Heart right ventricle (tissue), 16 donors: ENCODE measurements around the gene LGR4. TPM values are rescaled to one million over a fixed set of nuclear protein-coding genes. Genes with fewer than 3 reads are reported as not detected.

Source experiments
- ATAC-seq, 8 donors: fragments of 200-7000 bp; cut with Tn5 transposase; one replicate each; pipeline ENCODE4 v1.9.1; 2020; ENCODE audit warnings: mild to moderate bottlenecking in 8 of 8, moderate library complexity in 8 of 8, moderate number of reproducible peaks in 1 of 8
- DNase-seq, 2 donors: peaks; one replicate each; pipeline ENCODE4 v3.0.0-alpha.2; 2020
- H3K27ac ChIP-seq, 10 donors: fragments of 200-600 bp; sonication (generic) in 2 of 10; one replicate each; pipeline versions ENCODE4 v1.5.0 to v1.8.0; 2020 to 2022; ENCODE audit warnings: mild to moderate bottlenecking in 3 of 10
- H3K27me3 ChIP-seq, 7 donors: fragments of 200-600 bp; one replicate each; pipeline ENCODE4 v1.8.0; 2021 to 2022; ENCODE audit warnings: mild to moderate bottlenecking in 2 of 7
- H3K36me3 ChIP-seq, 9 donors: fragments of 200-600 bp; sonication (generic) in 1 of 9; one replicate each; pipeline versions ENCODE4 v1.5.0 to v1.8.0; 2020 to 2022; ENCODE audit warnings: mild to moderate bottlenecking in 2 of 9
- H3K4me1 ChIP-seq, 9 donors: fragments of 200-600 bp; sonication (generic) in 1 of 9; one replicate each; pipeline versions ENCODE4 v1.5.0 to v1.8.0; 2020 to 2022; ENCODE audit warnings: mild to moderate bottlenecking in 4 of 9
- H3K4me3 ChIP-seq, 10 donors: fragments of 200-600 bp; sonication (generic) in 2 of 10; one replicate each; pipeline versions ENCODE4 v1.5.0 to v1.8.0; 2020 to 2022; ENCODE audit warnings: mild to moderate bottlenecking in 7 of 10, moderate library complexity in 2 of 10
- H3K9me3 ChIP-seq, 11 donors: fragments of 200-600 bp in 10 of 11; sonication (generic) in 2 of 11; one replicate each; pipeline versions ENCODE4 v1.5.0 to v1.8.0; 2013 to 2022; ENCODE audit warnings: mild to moderate bottlenecking in 2 of 11, control low read depth in 1 of 11, moderate library complexity in 1 of 11
- WGBS, 2 donors: extraction: QIAGEN DNeasy Blood & Tissue Kit; methylation state at CpG; one replicate each; pipeline ENCODE4 v1.1.7; 2013; ENCODE audit warnings: inconsistent platforms in 1 of 2; 5-methylcytosine and 5-hydroxymethylcytosine counted together
- intact Hi-C, 10 donors: fragments of 100-400 bp; cut with DNase I; formaldehyde crosslinking; loops; one replicate each; pipeline versions ENCODE4 v1.11.1 to v1.14.2; 2022
- polyA plus RNA-seq, 2 donors: library from polyadenylated mRNA; stranded (reverse); fragments of 200-250 nt; gene quantifications; one replicate each; pipeline ENCODE4 v1.2.3, GENCODE V29; 2013
- total RNA-seq, 10 donors: library from RNA; stranded (reverse); fragmentation: NEBNext Ultra II Directional in 3 of 10; extraction: Animal tissue kit (Norgen Biotek cat#: 25700) in 3 of 10; gene quantifications; one replicate each; pipeline versions ENCODE4 v1.2.1 to v1.2.4, GENCODE V29; 2021 to 2023
- TF ChIP-seq, protein P1 (sequence below), 9 donors: fragments of 200-600 bp; sonication (generic) in 2 of 9; IDR thresholded peaks; one replicate each; pipeline versions ENCODE4 v1.5.0 to v1.8.0; 2021 to 2022; ENCODE audit warnings: antibody characterized with exemption in 9 of 9, mild to moderate bottlenecking in 5 of 9, moderate library complexity in 1 of 9
- donor health status: Arrhythmogenic right ventricular cardiomyopathy.
- donor health status: ischemic (EF 13 %, LVEDD 7.1; RV severe dilation, severe dysfunction).
- donor health status: healthy with polysubstance abuse.
- donor health status: DM: no; HTN: yes; CAD: no.
- donor health status: DM: no; HTN: no; CAD: no.
- donor health status: ischemic (EF 25% LVEDD 6.9; RV normal size, moderate dysfunction).
- donor health status: ischemic (EF 25% LVEDD 5.7; RV mildly dilated, moderate dysfunction).
- donor health status: healthy.
- donor health status: DM: yes; HTN: yes; CAD: no.
- donor health status: Ischemic cardiomyopathy.
- donor health status: ischemic (EF 35%, LVEDD 5.7; RV mildly dilated, moderate dysfunction).
- donor health status: nonischemic (EF 11% LVEDD 7.7; RV severe dilation, severe dysfunction).
- donor health status: DM: yes; HTN: yes; CAD: no.
- donor health status: PGD.
- donor health status: ischemic (EF 29% LVEDD 5.4; RV normal size, mild dysfunction).
- donor health status: nonischemic (EF 23%, LVEDD 6.1; RV moderate dilation, normal function).

Gene LGR4
- total and polyA plus RNA-seq, 12 donors, result 6.0 to 41.0 (median 21.7) TPM

GRCh38 chr11:27350511-27350910, 122.1 kb downstream of the LGR4 start:
- ATAC-seq, result no peak
- peaks cover 0 to 18% (median 6%) of the 10 kb centered on the region in 9 donors for H3K4me1 ChIP-seq
- intact Hi-C loops, result no loop called here

GRCh38 chr11:27349919-27350318, 122.7 kb downstream of the LGR4 start:
- H3K9me3 ChIP-seq, result no peaks in the 10 kb centered on the region
- TF ChIP-seq, protein P1, sequence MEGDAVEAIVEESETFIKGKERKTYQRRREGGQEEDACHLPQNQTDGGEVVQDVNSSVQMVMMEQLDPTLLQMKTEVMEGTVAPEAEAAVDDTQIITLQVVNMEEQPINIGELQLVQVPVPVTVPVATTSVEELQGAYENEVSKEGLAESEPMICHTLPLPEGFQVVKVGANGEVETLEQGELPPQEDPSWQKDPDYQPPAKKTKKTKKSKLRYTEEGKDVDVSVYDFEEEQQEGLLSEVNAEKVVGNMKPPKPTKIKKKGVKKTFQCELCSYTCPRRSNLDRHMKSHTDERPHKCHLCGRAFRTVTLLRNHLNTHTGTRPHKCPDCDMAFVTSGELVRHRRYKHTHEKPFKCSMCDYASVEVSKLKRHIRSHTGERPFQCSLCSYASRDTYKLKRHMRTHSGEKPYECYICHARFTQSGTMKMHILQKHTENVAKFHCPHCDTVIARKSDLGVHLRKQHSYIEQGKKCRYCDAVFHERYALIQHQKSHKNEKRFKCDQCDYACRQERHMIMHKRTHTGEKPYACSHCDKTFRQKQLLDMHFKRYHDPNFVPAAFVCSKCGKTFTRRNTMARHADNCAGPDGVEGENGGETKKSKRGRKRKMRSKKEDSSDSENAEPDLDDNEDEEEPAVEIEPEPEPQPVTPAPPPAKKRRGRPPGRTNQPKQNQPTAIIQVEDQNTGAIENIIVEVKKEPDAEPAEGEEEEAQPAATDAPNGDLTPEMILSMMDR (IDR thresholded peaks at IDR 0.05), result no peak
- intact Hi-C loops, result no loop called here
- H3K27me3 ChIP-seq, result no peaks in the 10 kb centered on the region
- peaks cover 0 to 18% (median 6%) of the 10 kb centered on the region in 9 donors for H3K4me1 ChIP-seq
- no peak overlapping the region for H3K4me3 ChIP-seq
- peaks cover 0 to 4% (median 0%) of the 10 kb centered on the region in 9 donors for H3K36me3 ChIP-seq
- no peak for ATAC-seq
- H3K27ac ChIP-seq, result peak overlapping the region in 1 of 10 donors; percentile 0
- WGBS, 2 donors, result 97 to 100% methylated on average over 2 of the region's 2 CpGs
- no peak for DNase-seq

More at GRCh38 chr11:27350511-27350910, 122.1 kb downstream of the LGR4 start:
- no peaks in the 10 kb centered on the region for H3K9me3 ChIP-seq
- TF ChIP-seq, protein P1 (IDR thresholded peaks at IDR 0.05), result no peak
- H3K27ac ChIP-seq, result peak overlapping the region in 1 of 10 donors; percentile 11
- no peak for DNase-seq
- no peaks in the 10 kb centered on the region for H3K27me3 ChIP-seq
- H3K4me3 ChIP-seq, result no peak overlapping the region
- peaks cover 0 to 4% (median 0%) of the 10 kb centered on the region in 9 donors for H3K36me3 ChIP-seq

- Histone ChIP-seq H3K36me3 (peaks cover 0 to 4% (median 0%) of the 10 kb centered on the region in 9 donors), H3K27ac (no peak overlapping the region), H3K9me3 (no peaks in the 10 kb centered on the region), H3K4me1 (peaks cover 0 to 18% (median 6%) of the 10 kb centered on the region in 9 donors), H3K27me3 (no peaks in the 10 kb centered on the region), H3K4me3 (no peak overlapping the region)
- ATAC-seq, result no peak
- no peak for DNase-seq
- TF ChIP-seq, protein P1 (IDR thresholded peaks at IDR 0.05), result no peak
- 29 to 38% methylated on average over 3 of the region's 3 CpGs for WGBS, 2 donors
- intact Hi-C loops, result no loop called here
These were observed 124.2 kb downstream of the LGR4 start for GRCh38 chr11:27348340-27348873.

DNA sequence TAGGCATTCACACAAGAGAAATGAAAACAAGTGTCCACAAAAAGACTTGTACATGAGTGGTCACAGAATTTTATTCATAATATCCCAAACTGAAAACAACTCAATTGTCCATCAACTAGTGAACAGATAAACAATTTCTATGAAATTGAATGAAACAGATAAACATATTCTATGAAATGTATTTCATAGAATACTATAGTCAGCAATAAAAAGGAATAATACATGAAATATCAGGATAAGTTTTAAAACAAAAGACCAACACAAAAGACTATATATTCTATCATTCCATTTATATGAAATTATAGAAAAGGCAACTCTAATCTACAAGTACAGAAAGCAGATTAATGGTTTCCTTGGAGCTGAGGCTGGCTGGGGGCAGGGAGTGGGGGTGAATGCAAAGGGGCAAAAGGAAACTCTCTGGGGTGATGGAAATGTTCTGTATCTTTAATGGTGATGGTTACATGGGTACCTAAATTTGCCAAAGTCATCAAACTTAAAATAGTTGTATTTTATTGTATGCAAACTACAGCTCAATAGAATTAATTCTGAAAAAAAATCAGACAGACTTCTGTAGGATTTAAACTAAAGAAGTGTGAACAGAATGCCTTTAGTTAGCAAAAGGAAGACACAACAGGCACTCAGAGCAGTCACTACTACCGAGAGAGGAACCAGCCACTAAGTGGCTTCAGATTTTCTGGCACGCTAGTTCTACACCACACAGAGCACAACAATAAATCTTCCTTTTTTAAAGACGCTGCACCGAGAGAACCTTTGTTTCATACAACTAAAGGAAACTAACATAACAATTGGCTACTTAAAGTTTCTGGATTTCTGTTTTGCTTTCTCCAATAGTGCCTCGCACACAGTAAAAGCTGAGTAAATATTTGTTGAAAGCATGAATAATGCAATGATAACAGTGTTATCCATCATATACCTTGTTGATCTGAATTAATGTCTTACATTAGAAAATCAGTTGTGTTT, 124.9 kb downstream of the LGR4 start:
- Histone ChIP-seq H3K27me3 (no peaks in the 10 kb centered on the region), H3K27ac (no peak overlapping the region), H3K4me3 (no peak overlapping the region), H3K4me1 (peaks cover 0 to 18% (median 6%) of the 10 kb centered on the region in 9 donors), H3K9me3 (no peaks in the 10 kb centered on the region), H3K36me3 (peaks cover 0 to 4% (median 0%) of the 10 kb centered on the region in 9 donors)
- WGBS, 2 donors, result 30 to 47% methylated on average over 5 of the region's 5 CpGs
- no peak for DNase-seq
- TF ChIP-seq, protein P1 (IDR thresholded peaks at IDR 0.05), result no peak
- peak in 1 of 8 donors; percentile 44 for ATAC-seq
- intact Hi-C loops, result no loop called here
